Lower leg skin (tissue), 4 donors: ENCODE results near the gene MYO1C. TPM values are rescaled to one million over a fixed set of nuclear protein-coding genes. Genes with fewer than 3 reads are reported as not detected.

Experiments used
- DNase-seq, 2 donors: peaks; one replicate each; pipeline ENCODE4 v3.0.0-alpha.2; 2019; ENCODE audit warnings: low spot score in 2 of 2
- H3K4me3 ChIP-seq: fragments of 200-600 bp; sonication (generic); 2 replicates; pipeline ENCODE4 v1.5.1; 2017; ENCODE audit warnings: mild to moderate bottlenecking, low read depth; ENCODE audit not compliant: poor library complexity, severe bottlenecking
- CTCF ChIP-seq, 3 donors: fragments of 450-650 bp; IDR thresholded peaks; one replicate each; pipeline ENCODE4 v1.5.1; 2016; ENCODE audit warnings: antibody characterized with exemption in 3 of 3, mild to moderate bottlenecking in 3 of 3, moderate library complexity in 2 of 3
- POLR2A ChIP-seq, 2 donors: fragments of 450-650 bp; IDR thresholded peaks; one replicate each; pipeline ENCODE4 v1.6.1; 2016 to 2017; ENCODE audit warnings: antibody characterized with exemption in 2 of 2, mild to moderate bottlenecking in 1 of 2, moderate library complexity in 1 of 2
- WGBS, 2 donors: methylation state at CpG; one replicate each; pipeline ENCODE4 v1.1.5; 2018; 5-methylcytosine and 5-hydroxymethylcytosine counted together
- intact Hi-C: fragments of 100-400 bp; cut with DNase I; formaldehyde crosslinking; loops from one replicate; pipeline ENCODE4 v1.15.0; 2023; ENCODE audit warnings: low total_unique reads
- total RNA-seq, 4 donors: library from RNA; depleted of rRNA; stranded (reverse); fragments of >200 nt; gene quantifications; one replicate each; pipeline ENCODE4 v1.1.0, GENCODE V29; 2016

MYO1C gene
- total RNA-seq, 4 donors from 2014 or later = 71.3 to 101 (median 84.8) TPM

GRCh38 chr17:1495265-1495989 lies 2.9 kb upstream of the MYO1C start:
- TF ChIP-seq CTCF (IDR thresholded peaks at IDR 0.05) (no peak), POLR2A (IDR thresholded peaks at IDR 0.05) (no peak)
- intact Hi-C loops = no loop called here
- no peak for DNase-seq
- H3K4me3 ChIP-seq = no peak overlapping the region
- 50 to 61% methylated on average over 14 of the region's 14 CpGs for WGBS, 2 donors

GRCh38 chr17:1494736-1495253 lies 2.3 kb upstream of the MYO1C start:
- TF ChIP-seq CTCF (IDR thresholded peaks at IDR 0.05) = no peak
- no peak for TF ChIP-seq POLR2A (IDR thresholded peaks at IDR 0.05)
- WGBS, 2 donors = 77 to 80% methylated on average over 9 to 11 of the region's 11 CpGs
- intact Hi-C loops = no loop called here
- DNase-seq = no peak
- H3K4me3 ChIP-seq = no peak overlapping the region

GRCh38 chr17:1494203-1494602 lies 1.7 kb upstream of the MYO1C start:
- TF ChIP-seq POLR2A (IDR thresholded peaks at IDR 0.05) = no peak
- TF ChIP-seq CTCF (IDR thresholded peaks at IDR 0.05) = no peak
- intact Hi-C loops = no loop called here
- H3K4me3 ChIP-seq = no peak overlapping the region
- no peak for DNase-seq
- WGBS, 2 donors = 93% methylated on average over 7 of the region's 7 CpGs

GRCh38 chr17:1493291-1493980 lies 950 bp upstream of the MYO1C start:
- intact Hi-C loops = no loop called here
- no peak overlapping the region for H3K4me3 ChIP-seq
- TF ChIP-seq POLR2A (IDR thresholded peaks at IDR 0.05) = no peak
- peak in 1 of 2 donors; percentile 92 for DNase-seq
- WGBS, 2 donors = 51 to 57% methylated on average over 23 of the region's 23 CpGs

- H3K4me3 ChIP-seq = peak overlapping the region; percentile 46
- WGBS, 2 donors = 0 to 1% methylated on average over 3 to 28 of the region's 94 CpGs
- DNase-seq = peak in 1 of 2 donors; percentile 89
- intact Hi-C loops = no loop called here
- TF ChIP-seq CTCF (IDR thresholded peaks at IDR 0.05) (no peak), POLR2A (IDR thresholded peaks at IDR 0.05) (no peak)
Observed at GRCh38 chr17:1491443-1492248, 840 bp downstream of the MYO1C start.
